Testis (tissue), 2 donors: Measurements from ENCODE around the gene PSMD10.

Source experiments
- POLR2A ChIP-seq: fragments of 450-650 bp; IDR thresholded peaks from one replicate; pipeline ENCODE4 v1.6.1; 2017; ENCODE audit warnings: antibody characterized with exemption, mild to moderate bottlenecking, moderate library complexity
- TF ChIP-seq, protein P1 (sequence below), 3 experiments: fragments of 450-650 bp in 2 of 3; fragments of 200-600 bp in 1 of 3; sonication (generic) in 1 of 3; IDR thresholded peaks; one replicate each; pipeline ENCODE4 v1.5.1; 2016 to 2019; ENCODE audit warnings: antibody characterized with exemption in 3 of 3, mild to moderate bottlenecking in 2 of 3, moderate library complexity in 1 of 3

- no peak for TF ChIP-seq POLR2A
- TF ChIP-seq, protein P1, sequence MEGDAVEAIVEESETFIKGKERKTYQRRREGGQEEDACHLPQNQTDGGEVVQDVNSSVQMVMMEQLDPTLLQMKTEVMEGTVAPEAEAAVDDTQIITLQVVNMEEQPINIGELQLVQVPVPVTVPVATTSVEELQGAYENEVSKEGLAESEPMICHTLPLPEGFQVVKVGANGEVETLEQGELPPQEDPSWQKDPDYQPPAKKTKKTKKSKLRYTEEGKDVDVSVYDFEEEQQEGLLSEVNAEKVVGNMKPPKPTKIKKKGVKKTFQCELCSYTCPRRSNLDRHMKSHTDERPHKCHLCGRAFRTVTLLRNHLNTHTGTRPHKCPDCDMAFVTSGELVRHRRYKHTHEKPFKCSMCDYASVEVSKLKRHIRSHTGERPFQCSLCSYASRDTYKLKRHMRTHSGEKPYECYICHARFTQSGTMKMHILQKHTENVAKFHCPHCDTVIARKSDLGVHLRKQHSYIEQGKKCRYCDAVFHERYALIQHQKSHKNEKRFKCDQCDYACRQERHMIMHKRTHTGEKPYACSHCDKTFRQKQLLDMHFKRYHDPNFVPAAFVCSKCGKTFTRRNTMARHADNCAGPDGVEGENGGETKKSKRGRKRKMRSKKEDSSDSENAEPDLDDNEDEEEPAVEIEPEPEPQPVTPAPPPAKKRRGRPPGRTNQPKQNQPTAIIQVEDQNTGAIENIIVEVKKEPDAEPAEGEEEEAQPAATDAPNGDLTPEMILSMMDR (IDR thresholded peaks at IDR 0.05): no peak
Measured at GRCh38 chrX:108121291-108121690, 29.9 kb upstream of the PSMD10 start.
